ENCODE data around the gene ZNRF2.

DNA sequence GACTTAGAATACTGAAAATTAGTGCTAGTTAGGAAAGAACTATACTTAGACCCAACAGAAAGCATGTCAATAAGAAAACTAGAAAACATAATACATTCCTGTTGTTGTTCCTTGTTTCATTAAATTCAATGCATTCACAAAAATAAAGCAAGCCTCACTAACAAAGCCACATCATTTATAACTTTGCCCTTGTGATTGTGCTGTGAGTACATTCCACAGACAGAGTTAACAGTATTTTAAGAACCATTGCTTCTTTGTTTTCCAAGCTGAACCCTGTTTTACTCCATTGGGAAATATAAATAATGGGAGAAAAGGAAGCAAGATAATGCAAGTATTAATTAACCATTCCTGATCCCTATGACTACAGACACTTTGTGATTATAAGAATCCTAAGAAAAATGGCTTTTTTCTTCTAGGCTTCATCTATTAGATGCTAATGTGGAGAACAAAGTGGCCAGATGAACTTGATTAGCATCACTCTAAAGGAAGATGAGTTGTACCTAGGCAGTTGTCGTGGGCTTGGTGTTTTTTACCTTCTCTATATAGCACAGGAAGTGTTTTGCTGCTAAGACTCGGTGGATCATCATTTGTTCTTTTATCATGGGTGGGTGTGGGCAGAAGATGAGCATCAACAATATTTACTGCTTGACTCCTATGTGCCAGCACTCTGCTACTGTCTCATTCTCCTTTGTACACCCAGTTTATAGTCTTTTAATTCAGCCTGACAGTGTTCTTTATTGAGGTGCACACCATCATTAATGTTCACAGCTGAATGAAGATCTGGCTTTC lies 34.2 kb upstream of the ZNRF2 start:
- TF ChIP-seq, protein P1, sequence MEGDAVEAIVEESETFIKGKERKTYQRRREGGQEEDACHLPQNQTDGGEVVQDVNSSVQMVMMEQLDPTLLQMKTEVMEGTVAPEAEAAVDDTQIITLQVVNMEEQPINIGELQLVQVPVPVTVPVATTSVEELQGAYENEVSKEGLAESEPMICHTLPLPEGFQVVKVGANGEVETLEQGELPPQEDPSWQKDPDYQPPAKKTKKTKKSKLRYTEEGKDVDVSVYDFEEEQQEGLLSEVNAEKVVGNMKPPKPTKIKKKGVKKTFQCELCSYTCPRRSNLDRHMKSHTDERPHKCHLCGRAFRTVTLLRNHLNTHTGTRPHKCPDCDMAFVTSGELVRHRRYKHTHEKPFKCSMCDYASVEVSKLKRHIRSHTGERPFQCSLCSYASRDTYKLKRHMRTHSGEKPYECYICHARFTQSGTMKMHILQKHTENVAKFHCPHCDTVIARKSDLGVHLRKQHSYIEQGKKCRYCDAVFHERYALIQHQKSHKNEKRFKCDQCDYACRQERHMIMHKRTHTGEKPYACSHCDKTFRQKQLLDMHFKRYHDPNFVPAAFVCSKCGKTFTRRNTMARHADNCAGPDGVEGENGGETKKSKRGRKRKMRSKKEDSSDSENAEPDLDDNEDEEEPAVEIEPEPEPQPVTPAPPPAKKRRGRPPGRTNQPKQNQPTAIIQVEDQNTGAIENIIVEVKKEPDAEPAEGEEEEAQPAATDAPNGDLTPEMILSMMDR (optimal IDR thresholded peaks at IDR 0.05 in 1 of 3, IDR thresholded peaks at IDR 0.05 in 1 of 3, conservative IDR thresholded peaks at IDR 0.05 in 1 of 3; ENCODE audit: extremely low read depth in 1 of 3, insufficient read depth in 2 of 3, low read length in 3 of 3), result no peak
- no peak for TF ChIP-seq EZH2 (IDR thresholded peaks at IDR 0.05; ENCODE audit: low read length)
